H1 (cell line): Measurements from ENCODE around the gene SBF1.

Experiments used
- CTCF ChIP-seq, 3 experiments: IDR thresholded peaks; 1 replicate in 2 of 3; 2 replicates in 1 of 3; pipeline versions ENCODE4 v1.5.1 to v1.6.1; 2011; ENCODE audit warnings: low read length in 3 of 3, mild to moderate bottlenecking in 3 of 3, inconsistent platforms in 2 of 3, low read depth in 1 of 3, moderate library complexity in 1 of 3; ENCODE audit not compliant: insufficient read depth in 1 of 3; ENCODE audit errors: control extremely low read depth in 1 of 3
- E2F6 ChIP-seq: IDR thresholded peaks from 2 replicates; pipeline ENCODE4 v1.6.1; 2012; ENCODE audit warnings: inconsistent platforms
- EZH2 ChIP-seq: fragments of 200-600 bp; sonication (generic); IDR thresholded peaks from 2 replicates; pipeline ENCODE4 v1.7.1; 2012; ENCODE audit warnings: low read depth, mild to moderate bottlenecking, moderate library complexity, low read length, inconsistent platforms; ENCODE audit not compliant: severe bottlenecking
- JUND ChIP-seq: IDR thresholded peaks from 2 replicates; pipeline ENCODE4 v1.6.1; 2011; ENCODE audit warnings: mild to moderate bottlenecking, improper control_type of control experiment, low read length
- POLR2A ChIP-seq, 2 experiments: IDR thresholded peaks; 1 replicate in 1 of 2; 2 replicates in 1 of 2; pipeline ENCODE4 v1.6.1; 2011; ENCODE audit warnings: low read depth in 2 of 2, low read length in 2 of 2, mild to moderate bottlenecking in 2 of 2; ENCODE audit errors: control extremely low read depth in 1 of 2
- POLR2AphosphoS5 ChIP-seq: IDR thresholded peaks from 2 replicates; pipeline ENCODE4 v1.6.1; 2011; ENCODE audit warnings: low read depth, low read length
- RAD21 ChIP-seq, 2 experiments: IDR thresholded peaks in 1 of 2; conservative IDR thresholded peaks in 1 of 2; 2 replicates each; pipeline ENCODE4 v1.6.1; 2011; ENCODE audit warnings: low read depth in 2 of 2, low read length in 2 of 2, improper control_type of control experiment in 1 of 2, inconsistent platforms in 1 of 2, mild to moderate bottlenecking in 1 of 2, moderate library complexity in 1 of 2
- TAF1 ChIP-seq: IDR thresholded peaks from 2 replicates; pipeline ENCODE4 v1.6.1; 2011; ENCODE audit warnings: mild to moderate bottlenecking, low read depth, low read length
- TBP ChIP-seq: IDR thresholded peaks from 2 replicates; pipeline ENCODE4 v1.6.1; 2011; ENCODE audit warnings: low read depth, low read length, improper control_type of control experiment
- TCF12 ChIP-seq: IDR thresholded peaks from 2 replicates; pipeline ENCODE4 v1.6.1; 2011; ENCODE audit warnings: low read depth, mild to moderate bottlenecking, low read length
- TEAD4 ChIP-seq: IDR thresholded peaks from 2 replicates; pipeline ENCODE4 v1.6.1; 2012; ENCODE audit warnings: low read depth, low read length, inconsistent platforms, mixed read lengths
- ZNF274 ChIP-seq: IDR thresholded peaks from 2 replicates; pipeline ENCODE4 v1.7.0; 2012; ENCODE audit warnings: low read length, borderline replicate concordance; ENCODE audit errors: extremely low read depth

GRCh38 chr22:50468626-50469025 lies 6.2 kb downstream of the SBF1 start:
- TF ChIP-seq CTCF (IDR thresholded peaks at IDR 0.05; ENCODE audit: control extremely low read depth in 1 of 3, insufficient read depth in 1 of 3, low read depth in 1 of 3, low read length in 3 of 3) (no peak), ZNF274 (no peak), RAD21 (IDR thresholded peaks at IDR 0.05 in 1 of 2, conservative IDR thresholded peaks at IDR 0.05 in 1 of 2; ENCODE audit: low read depth in 2 of 2, low read length in 2 of 2) (no peak), POLR2AphosphoS5 (no peak), TBP (no peak), EZH2 (no peak), TAF1 (no peak), TEAD4 (no peak), JUND (no peak), TCF12 (no peak), E2F6 (no peak), POLR2A (IDR thresholded peaks at IDR 0.05; ENCODE audit: control extremely low read depth in 1 of 2, low read depth in 2 of 2, low read length in 2 of 2) (no peak)
